Kasumi-1 (cell line): Measurements from ENCODE around the gene SUPT7L.
"Not testable (repeated sequence)": the region's sequence is repeated elsewhere in the genome, so short reads cannot be mapped to it uniquely, and the experiment has no call there.

Source experiments
- DNase-seq, 2 experiments: peaks; one replicate each; lab custom pipeline; 2025; lab: John Stamatoyannopoulos, UW

Gene SUPT7L

GRCh38 chr2:27685006-27685405 lies 21.6 kb upstream of the SUPT7L start:
- peak in 1 of 2 experiments; percentile 25 for DNase-seq

GRCh38 chr2:27683390-27684071 lies 20.1 kb upstream of the SUPT7L start:
- peak; percentile 92 to 97 for DNase-seq

GRCh38 chr2:27682334-27682771 lies 18.9 kb upstream of the SUPT7L start:
- DNase-seq = not testable (repeated sequence)

- DNase-seq = no peak
Observed at GRCh38 chr2:27681841-27682240, 18.4 kb upstream of the SUPT7L start.

GRCh38 chr2:27680571-27680970 lies 17.2 kb upstream of the SUPT7L start:
- no peak for DNase-seq

- no peak for DNase-seq
Observed at GRCh38 chr2:27672723-27673486, 9.5 kb upstream of the SUPT7L start.

GRCh38 chr2:27671235-27671634 lies 7.8 kb upstream of the SUPT7L start:
- no peak for DNase-seq

- peak; percentile 8 to 20 for DNase-seq
Observed at GRCh38 chr2:27667446-27667845, 4.0 kb upstream of the SUPT7L start.

- DNase-seq = no peak
Observed at GRCh38 chr2:27664622-27665363, 1.4 kb upstream of the SUPT7L start.

GRCh38 chr2:27664154-27664574 lies 750 bp upstream of the SUPT7L start:
- no peak for DNase-seq

GRCh38 chr2:27661371-27661770 lies 2.0 kb downstream of the SUPT7L start:
- DNase-seq = no peak

GRCh38 chr2:27655155-27655951 lies 8.1 kb downstream of the SUPT7L start:
- DNase-seq = no peak

- no peak for DNase-seq
Observed at GRCh38 chr2:27653397-27653796, 10.0 kb downstream of the SUPT7L start.

- DNase-seq = no peak
Observed at GRCh38 chr2:27652790-27653189, 10.6 kb downstream of the SUPT7L start.

GRCh38 chr2:27652341-27652740 lies 11.1 kb downstream of the SUPT7L start:
- no peak for DNase-seq

GRCh38 chr2:27651056-27651455 lies 12.4 kb downstream of the SUPT7L start:
- DNase-seq = no peak

- no peak for DNase-seq
Observed at GRCh38 chr2:27647737-27648136, 15.7 kb downstream of the SUPT7L start.

- DNase-seq = no peak
Observed at GRCh38 chr2:27647289-27647688, 16.1 kb downstream of the SUPT7L start.

GRCh38 chr2:27645197-27645596 lies 18.2 kb downstream of the SUPT7L start:
- DNase-seq = no peak

- DNase-seq = no peak
Observed at GRCh38 chr2:27640722-27641245, 22.6 kb downstream of the SUPT7L start.

- no peak for DNase-seq
Observed at GRCh38 chr2:27638709-27639108, 24.7 kb downstream of the SUPT7L start.
